HG02970 (cell line): ENCODE measurements around the gene ZBTB44.
"Not testable (repeated sequence)": the region's sequence is repeated elsewhere in the genome, so short reads cannot be mapped to it uniquely, and the experiment has no call there.

Source experiments
- ATAC-seq: cut with Tn5 transposase; IDR thresholded peaks from one replicate; pipeline ENCODE4 v1.9.1; 2021; ENCODE audit warnings: mild to moderate bottlenecking, moderate library complexity, moderate number of reproducible peaks; ENCODE audit not compliant: unreplicated experiment, low FRiP score

The ZBTB44 gene

DNA sequence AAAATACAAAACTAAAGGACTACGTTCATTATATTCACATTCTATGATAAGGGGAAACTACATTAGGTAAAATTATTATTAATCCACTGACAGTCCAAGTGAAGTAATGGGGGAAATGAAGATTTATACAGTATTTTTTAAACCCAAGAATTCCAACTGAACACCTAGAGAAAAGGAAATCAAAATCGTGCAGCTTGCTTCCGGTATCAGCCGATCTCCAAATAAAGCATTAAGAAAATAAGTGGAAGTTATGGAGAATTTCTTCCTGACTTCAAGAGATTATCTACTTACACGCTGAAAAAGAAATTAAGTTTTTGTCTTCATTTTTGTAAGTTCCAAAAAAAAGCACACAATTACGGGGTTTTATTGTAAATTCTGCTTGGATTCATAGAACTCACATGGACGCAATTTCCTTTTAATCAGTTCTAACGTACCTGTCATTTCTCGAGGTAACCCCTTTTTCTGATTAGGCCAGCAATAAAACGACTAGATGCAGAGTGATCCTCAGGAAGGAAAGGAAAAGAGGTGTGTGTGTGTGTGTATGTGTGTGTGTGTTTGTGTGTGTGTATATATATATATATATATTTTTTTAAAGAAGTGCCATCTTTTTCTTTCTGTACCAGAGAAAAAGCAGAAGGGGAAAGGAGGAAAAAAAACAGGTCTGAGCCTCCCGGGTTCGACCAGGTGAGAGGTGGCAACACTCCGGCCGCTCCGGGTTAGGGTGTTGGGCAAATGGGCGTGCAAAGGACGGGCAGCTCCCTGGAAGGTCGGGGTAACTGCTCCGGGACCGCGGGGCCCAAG lies 1.1 kb downstream of the ZBTB44 start:
- no peak for ATAC-seq

DNA sequence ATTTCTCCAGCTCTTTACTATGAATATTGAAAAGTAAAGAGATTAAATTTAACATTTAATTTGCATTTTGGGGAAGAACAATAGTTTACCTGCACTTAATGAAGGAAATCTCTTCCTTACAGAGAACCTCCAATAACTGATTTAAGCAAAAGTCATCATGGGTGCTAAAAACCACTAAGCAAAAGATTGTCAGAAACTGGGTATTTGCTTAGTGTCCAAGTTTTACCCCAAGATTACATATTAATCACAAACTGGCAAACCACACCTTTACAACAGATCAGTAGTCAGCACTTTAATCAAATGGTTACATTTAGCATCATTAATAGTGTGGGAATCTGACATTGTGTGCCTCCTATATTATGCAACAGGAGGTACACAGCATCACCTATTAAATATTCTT lies 2.7 kb downstream of the ZBTB44 start:
- no peak for ATAC-seq

DNA sequence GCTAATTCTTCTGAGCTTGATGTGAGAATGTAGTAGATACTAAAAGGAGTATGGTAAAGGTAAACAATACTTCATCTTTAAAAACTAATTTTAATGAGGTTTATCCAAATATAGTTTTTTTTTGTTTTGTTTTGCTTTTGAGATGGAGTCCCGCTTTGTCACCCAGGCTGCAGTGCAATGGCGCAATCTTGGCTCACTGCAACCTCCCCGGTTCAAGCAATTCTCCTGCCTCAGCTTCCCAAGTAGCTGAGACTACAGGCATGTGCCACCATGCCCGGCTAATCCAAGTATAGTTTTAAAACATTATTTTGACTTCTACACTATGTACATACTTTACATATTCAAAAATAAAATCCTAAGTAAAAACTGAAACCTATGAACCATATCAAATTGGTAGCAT lies 4.1 kb downstream of the ZBTB44 start:
- ATAC-seq: no peak

- ATAC-seq: no peak
Measured at GRCh38 chr11:130308886-130309285, 5.8 kb downstream of the ZBTB44 start.

GRCh38 chr11:130308059-130308458 lies 6.7 kb downstream of the ZBTB44 start:
- ATAC-seq: no peak

DNA sequence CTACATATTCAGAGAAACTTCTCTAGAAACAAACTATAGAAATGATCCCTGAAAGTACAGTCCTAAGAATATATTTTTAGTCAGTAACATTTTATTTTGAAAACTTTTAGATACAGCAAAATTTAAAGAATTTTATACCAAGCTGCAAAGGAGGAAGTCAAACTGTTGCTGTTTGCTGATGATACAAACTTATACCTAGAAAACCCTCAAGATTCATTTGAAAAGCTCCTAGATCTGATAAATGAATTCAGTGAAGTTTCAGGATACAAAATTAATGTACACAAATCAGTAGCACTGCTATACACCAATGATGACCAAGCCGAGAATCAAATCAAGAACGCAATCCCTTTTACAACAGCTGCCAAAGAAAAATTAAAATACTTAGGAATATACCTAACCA lies 10.1 kb downstream of the ZBTB44 start:
- no peak for ATAC-seq

GRCh38 chr11:130301002-130301401 lies 13.7 kb downstream of the ZBTB44 start:
- ATAC-seq: no peak

DNA sequence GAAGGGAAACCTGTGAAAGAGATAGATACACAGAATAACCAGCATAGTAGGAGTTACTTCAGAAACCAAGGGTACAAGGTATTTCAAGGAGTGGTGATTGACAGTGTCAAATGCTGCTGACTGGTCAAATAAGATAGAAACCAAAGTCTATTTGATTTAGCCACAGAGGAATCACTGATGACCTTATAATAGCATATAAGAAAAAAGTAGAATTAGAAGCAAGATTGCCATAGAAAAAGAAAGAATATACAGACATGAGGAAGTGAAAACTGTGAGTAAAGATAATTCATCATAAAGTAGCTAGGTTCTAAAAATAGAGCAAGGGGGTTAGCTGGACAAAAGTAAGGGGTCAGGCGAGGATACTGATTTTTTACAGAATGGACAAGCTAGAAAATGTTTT lies 14.2 kb downstream of the ZBTB44 start:
- ATAC-seq: no peak

GRCh38 chr11:130299978-130300377 lies 14.7 kb downstream of the ZBTB44 start:
- peak; percentile 70 for ATAC-seq

DNA sequence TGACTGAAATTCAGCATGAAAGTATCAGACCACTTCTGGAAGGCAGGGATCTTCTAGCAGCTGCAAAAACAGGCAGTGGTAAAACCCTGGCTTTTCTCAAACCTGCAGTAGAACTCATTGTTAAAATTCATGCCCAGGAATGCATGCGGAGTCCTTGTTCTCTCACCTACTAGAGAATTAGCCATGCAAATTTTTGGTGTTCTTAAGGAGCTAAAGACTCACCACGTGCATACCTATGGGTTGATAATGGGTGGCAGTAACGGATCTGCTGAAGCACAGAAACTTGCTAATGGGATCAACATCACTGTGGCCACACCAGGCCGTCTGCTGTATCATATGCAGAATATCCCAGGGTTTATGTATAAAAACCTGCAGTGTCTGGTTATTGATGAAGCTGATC lies 19.1 kb downstream of the ZBTB44 start:
- no peak for ATAC-seq

DNA sequence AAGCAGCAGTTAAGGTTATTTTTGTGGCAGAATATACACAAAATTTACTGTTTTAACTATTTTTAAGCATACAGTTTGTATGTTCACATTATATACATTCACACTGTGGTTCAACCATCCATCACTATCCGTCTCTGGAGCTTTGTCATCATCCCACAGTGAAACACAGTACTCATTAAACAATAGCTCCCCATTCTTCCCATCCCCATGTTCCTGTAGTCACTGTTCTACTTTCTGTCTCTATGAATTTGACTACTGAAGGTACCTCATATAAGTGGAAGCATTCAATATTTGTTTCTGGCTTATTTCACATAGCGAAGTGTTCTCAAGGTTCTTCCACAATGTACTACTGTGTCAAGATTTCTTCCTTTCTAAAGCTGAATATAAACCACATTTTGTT lies 32.6 kb downstream of the ZBTB44 start:
- no peak for ATAC-seq

- not testable (repeated sequence) for ATAC-seq
Measured at GRCh38 chr11:130281341-130281740, 33.4 kb downstream of the ZBTB44 start.

- ATAC-seq: no peak
Measured at GRCh38 chr11:130279989-130280388, 34.7 kb downstream of the ZBTB44 start.

- no peak for ATAC-seq
Measured at GRCh38 chr11:130278745-130279144, 36.0 kb downstream of the ZBTB44 start.

DNA sequence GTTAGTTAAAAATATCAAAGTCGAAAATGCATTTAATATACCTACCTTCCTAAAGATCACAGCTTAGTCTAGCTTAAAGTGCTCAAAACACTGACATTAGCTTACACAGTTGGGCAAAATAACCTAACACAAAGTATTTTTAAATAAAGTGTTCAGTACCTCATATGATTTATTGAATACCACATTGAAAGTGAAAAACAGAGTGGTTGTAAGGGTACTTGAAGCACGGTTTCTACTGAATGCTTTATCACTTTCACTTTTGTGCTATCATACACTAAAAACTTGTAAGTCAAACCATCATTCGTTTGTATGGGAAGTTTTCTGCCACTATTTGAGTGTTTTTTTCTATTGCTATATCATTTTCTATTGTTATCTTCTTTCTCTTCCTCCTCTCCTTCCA lies 36.6 kb downstream of the ZBTB44 start:
- ATAC-seq: no peak

DNA sequence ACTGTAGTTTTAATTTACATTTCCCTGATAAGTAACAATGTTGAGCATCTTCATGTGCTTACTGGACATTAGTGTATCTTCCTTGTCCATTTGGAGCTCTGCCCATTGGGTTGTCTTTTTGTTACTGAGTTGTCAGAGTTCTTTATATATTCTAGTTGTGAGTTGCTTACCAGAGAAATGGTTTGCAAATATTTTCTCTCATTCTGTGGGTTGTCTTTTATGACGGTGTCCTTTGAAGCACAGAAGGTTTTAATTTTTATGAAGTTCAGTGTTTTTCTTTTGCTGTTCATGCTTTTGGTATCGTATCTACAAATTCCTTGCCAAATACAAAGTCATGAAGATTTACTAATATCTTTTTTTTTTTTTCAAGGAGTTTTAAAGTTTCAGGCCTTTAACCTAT lies 42.4 kb downstream of the ZBTB44 start:
- no peak for ATAC-seq

- ATAC-seq: no peak
Measured at GRCh38 chr11:130269326-130269943, 45.3 kb downstream of the ZBTB44 start.

- ATAC-seq: no peak
Measured at GRCh38 chr11:130263351-130263750, 51.4 kb downstream of the ZBTB44 start.

GRCh38 chr11:130262424-130262823 lies 52.3 kb downstream of the ZBTB44 start:
- no peak for ATAC-seq

GRCh38 chr11:130261571-130261970 lies 53.1 kb downstream of the ZBTB44 start:
- no peak for ATAC-seq

DNA sequence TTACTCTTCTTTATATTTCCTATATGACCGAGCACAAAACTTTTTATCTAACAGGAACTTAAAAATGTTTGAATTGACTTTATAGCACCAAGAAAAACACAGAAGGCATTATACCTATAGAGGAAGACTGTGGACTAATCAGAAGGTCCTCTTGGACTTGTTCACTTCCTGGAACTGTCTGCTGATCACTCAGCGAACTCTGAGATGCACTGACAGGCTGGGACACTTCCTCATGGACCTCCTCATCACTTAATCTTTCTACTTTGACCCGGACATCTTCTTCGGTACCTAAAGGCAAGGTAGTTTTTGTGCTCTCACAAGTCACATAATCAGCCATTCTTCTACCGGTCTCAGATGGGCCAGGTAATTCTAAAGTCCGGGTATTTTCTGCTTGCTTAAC lies 54.0 kb downstream of the ZBTB44 start:
- ATAC-seq: no peak

DNA sequence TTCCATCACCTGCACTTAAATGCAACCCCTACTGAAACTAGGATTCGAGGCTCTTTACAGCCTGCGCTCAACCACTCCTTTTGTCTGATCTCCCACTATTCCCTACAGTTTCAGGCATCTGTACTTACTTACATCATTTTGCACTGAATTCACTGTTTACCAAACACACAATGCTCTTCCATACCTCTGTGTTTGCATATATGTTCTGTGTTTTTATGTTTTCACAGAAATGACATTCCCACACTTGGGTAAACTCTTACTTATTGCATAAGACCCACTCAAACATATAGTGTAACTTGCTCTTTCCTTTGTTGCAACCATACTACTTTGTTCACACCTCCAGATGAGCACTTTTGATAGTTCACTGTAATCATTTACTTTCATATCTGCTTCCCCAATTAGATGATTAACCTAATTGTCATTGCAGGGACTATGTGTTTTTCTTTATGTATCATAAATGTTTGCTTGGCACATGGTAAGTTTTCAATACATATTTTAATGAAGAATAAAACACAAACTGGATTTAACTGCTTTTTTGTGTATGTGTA lies 54.6 kb downstream of the ZBTB44 start:
- ATAC-seq: no peak
